Heart left ventricle (tissue), 16 donors: ENCODE results near the gene FAF1. TPM values are rescaled to one million over a fixed set of nuclear protein-coding genes. Genes with fewer than 3 reads are reported as not detected.

Experiments
- ATAC-seq, 4 donors: fragments of 200-7000 bp; cut with Tn5 transposase; one replicate each; pipeline ENCODE4 v1.9.1; 2020 to 2022; ENCODE audit warnings: moderate library complexity in 4 of 4, mild to moderate bottlenecking in 3 of 4, moderate number of reproducible peaks in 1 of 4
- DNase-seq, 5 donors: peaks; one replicate each; pipeline ENCODE4 v3.0.0-alpha.2; 2020
- H3K27ac ChIP-seq, 12 donors: fragments of 200-600 bp; sonication (generic) in 4 of 12; one replicate each; pipeline versions ENCODE4 v1.5.0 to v1.8.0; 2016 to 2022; ENCODE audit warnings: mild to moderate bottlenecking in 2 of 12
- H3K27me3 ChIP-seq, 9 donors: fragments of 200-600 bp; sonication (generic) in 2 of 9; one replicate each; pipeline versions ENCODE4 v1.5.1 to v1.8.0; 2016 to 2022; ENCODE audit warnings: mild to moderate bottlenecking in 3 of 9
- H3K36me3 ChIP-seq, 9 donors: fragments of 200-600 bp; sonication (generic) in 2 of 9; one replicate each; pipeline versions ENCODE4 v1.5.0 to v1.8.0; 2018 to 2022; ENCODE audit warnings: mild to moderate bottlenecking in 2 of 9
- H3K4me1 ChIP-seq, 12 donors: fragments of 200-600 bp; sonication (generic) in 4 of 12; one replicate each; pipeline versions ENCODE4 v1.5.0 to v1.8.0; 2016 to 2022; ENCODE audit warnings: mild to moderate bottlenecking in 3 of 12
- H3K4me3 ChIP-seq, 12 donors: fragments of 200-600 bp; sonication (generic) in 4 of 12; one replicate each; pipeline versions ENCODE4 v1.5.0 to v1.8.0; 2017 to 2022; ENCODE audit warnings: mild to moderate bottlenecking in 9 of 12, moderate library complexity in 4 of 12
- H3K9me3 ChIP-seq, 12 donors: fragments of 200-600 bp; sonication (generic) in 4 of 12; one replicate each; pipeline versions ENCODE4 v1.5.0 to v1.8.0; 2016 to 2022; ENCODE audit warnings: mild to moderate bottlenecking in 1 of 12
- POLR2A ChIP-seq, 2 donors: fragments of 450-650 bp; IDR thresholded peaks; one replicate each; pipeline ENCODE4 v1.6.1; 2017; ENCODE audit warnings: antibody characterized with exemption in 2 of 2, mild to moderate bottlenecking in 2 of 2, moderate library complexity in 2 of 2
- WGBS, 4 donors: extraction: QIAGEN DNeasy Blood & Tissue Kit in 2 of 4; methylation state at CpG; one replicate each; pipeline versions ENCODE4 v1.1.5 to v1.1.7; 2013 to 2018; 5-methylcytosine and 5-hydroxymethylcytosine counted together
- intact Hi-C, 10 donors: fragments of 100-400 bp; cut with DNase I; formaldehyde crosslinking; loops; one replicate each; pipeline versions ENCODE4 v1.11.1 to v1.14.2; 2022
- polyA plus RNA-seq, 2 donors: library from polyadenylated mRNA; stranded (reverse); fragments of 200-250 nt; gene quantifications; one replicate each; pipeline ENCODE4 v1.2.3, GENCODE V29; 2013
- total RNA-seq, 9 donors: library from RNA; depleted of rRNA in 2 of 9; stranded (reverse); fragments of >200 nt in 2 of 9; fragmentation: NEBNext Ultra II Directional in 3 of 9; extraction: Animal tissue kit (Norgen Biotek cat#: 25700) in 3 of 9; gene quantifications; one replicate each; pipeline versions ENCODE4 v1.1.0 to v1.2.4, GENCODE V29; 2016 to 2023
- TF ChIP-seq, protein P1 (sequence below), 12 donors: fragments of 200-600 bp; sonication (generic) in 4 of 12; IDR thresholded peaks; one replicate each; pipeline versions ENCODE4 v1.5.0 to v1.8.0; 2018 to 2022; ENCODE audit warnings: antibody characterized with exemption in 12 of 12, mild to moderate bottlenecking in 5 of 12
- donor health status: ischemic (EF 13 %, LVEDD 7.1; RV severe dilation, severe dysfunction).
- donor health status: healthy with polysubstance abuse.
- donor health status: DM: no; HTN: yes; CAD: no.
- donor health status: DM: no; HTN: no; CAD: no.
- donor health status: ischemic (EF 25% LVEDD 6.9; RV normal size, moderate dysfunction).
- donor health status: ischemic (EF 25% LVEDD 5.7; RV mildly dilated, moderate dysfunction).
- donor health status: healthy.
- donor health status: DM: yes; HTN: yes; CAD: no.
- donor health status: ischemic (EF 35%, LVEDD 5.7; RV mildly dilated, moderate dysfunction).
- donor health status: nonischemic (EF 11% LVEDD 7.7; RV severe dilation, severe dysfunction).
- donor health status: DM: yes; HTN: yes; CAD: no.
- donor health status: PGD.
- donor health status: ischemic (EF 29% LVEDD 5.4; RV normal size, mild dysfunction).
- donor health status: nonischemic (EF 23%, LVEDD 6.1; RV moderate dilation, normal function).

The FAF1 gene
- total and polyA plus RNA-seq, 11 donors, result 41.0 to 112 (median 81.3) TPM

DNA sequence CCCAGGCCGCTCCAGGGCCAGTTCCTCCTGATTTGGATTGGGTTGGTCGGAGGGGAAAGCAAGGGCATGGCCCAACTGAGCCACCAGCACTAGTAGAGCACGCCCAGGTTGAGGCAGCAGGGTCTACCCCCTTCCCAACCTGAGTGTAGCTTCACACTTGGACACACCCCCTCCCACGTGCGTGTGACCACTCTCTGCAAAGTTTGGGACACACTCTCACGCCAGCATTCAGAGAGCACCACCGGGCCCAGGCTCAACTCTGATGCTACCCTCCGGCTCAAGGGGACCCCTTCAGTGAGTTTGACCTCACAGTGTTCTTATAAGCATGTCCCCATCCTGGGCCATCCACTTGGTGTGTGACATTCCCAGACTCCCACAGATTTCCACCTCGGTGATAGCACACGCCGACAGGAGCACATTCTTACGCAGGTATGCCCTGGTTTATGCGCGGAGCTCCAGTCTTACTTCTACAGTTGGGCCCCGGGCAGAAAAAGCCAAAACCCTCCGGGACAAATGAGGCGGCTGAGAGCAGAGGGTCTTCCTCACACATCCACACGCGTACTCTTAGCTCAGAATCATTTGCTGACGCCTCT, 533.9 kb downstream of the FAF1 start:
- Histone ChIP-seq H3K9me3 (no peaks in the 10 kb centered on the region), H3K27me3 (peaks cover 59 to 100% (median 98%) of the 10 kb centered on the region in 9 donors), H3K36me3 (no peaks in the 10 kb centered on the region), H3K4me1 (peaks cover 0 to 61% (median 31%) of the 10 kb centered on the region in 12 donors), H3K27ac (no peak overlapping the region), H3K4me3 (no peak overlapping the region)
- ATAC-seq (no peak), DNase-seq (no peak)
- intact Hi-C loops, result no loop called here
- 8 to 15% (median 11%) methylated on average over 18 to 20 of the region's 20 CpGs for WGBS, 4 donors
- TF ChIP-seq, protein P1, sequence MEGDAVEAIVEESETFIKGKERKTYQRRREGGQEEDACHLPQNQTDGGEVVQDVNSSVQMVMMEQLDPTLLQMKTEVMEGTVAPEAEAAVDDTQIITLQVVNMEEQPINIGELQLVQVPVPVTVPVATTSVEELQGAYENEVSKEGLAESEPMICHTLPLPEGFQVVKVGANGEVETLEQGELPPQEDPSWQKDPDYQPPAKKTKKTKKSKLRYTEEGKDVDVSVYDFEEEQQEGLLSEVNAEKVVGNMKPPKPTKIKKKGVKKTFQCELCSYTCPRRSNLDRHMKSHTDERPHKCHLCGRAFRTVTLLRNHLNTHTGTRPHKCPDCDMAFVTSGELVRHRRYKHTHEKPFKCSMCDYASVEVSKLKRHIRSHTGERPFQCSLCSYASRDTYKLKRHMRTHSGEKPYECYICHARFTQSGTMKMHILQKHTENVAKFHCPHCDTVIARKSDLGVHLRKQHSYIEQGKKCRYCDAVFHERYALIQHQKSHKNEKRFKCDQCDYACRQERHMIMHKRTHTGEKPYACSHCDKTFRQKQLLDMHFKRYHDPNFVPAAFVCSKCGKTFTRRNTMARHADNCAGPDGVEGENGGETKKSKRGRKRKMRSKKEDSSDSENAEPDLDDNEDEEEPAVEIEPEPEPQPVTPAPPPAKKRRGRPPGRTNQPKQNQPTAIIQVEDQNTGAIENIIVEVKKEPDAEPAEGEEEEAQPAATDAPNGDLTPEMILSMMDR (IDR thresholded peaks at IDR 0.05), result no peak
- no peak for TF ChIP-seq POLR2A (IDR thresholded peaks at IDR 0.05)

DNA sequence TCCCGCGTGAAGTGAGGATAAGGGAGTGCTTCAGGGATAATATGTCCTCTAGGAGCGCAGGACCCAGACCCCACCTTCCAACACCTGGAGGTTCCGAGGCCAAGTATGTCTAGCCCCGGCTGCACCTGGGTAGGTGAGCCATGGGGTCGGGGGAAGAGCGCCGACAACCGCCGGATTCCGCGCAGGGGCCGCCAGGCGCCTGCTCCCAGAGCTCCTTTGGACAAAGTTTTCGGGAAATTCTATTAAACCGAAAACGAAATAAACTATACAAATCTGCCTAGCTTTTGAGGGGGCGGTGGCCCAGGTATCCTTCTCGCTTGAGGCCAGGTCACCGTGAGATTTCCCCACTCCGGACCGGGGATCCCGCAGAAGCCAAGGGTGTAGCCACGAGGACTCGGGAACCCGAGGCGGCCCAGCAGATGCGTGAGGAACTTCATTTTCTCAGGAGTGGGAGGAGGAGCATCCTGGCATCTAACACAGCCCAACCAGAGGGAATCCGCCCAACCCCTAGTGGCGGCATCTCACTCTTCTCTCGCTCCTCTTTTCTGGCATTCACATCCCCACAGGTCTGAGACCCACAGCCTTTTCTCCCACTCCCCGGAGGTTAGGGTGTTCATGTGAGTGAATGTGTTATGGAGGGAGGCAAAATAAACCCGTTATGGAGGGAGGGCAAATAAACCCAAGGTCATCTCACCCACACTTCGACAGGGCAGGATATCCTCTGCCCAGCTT, 534.5 kb downstream of the FAF1 start:
- intact Hi-C loops, result no loop called here
- Histone ChIP-seq H3K9me3 (no peaks in the 10 kb centered on the region), H3K4me3 (peak overlapping the region in 1 of 12 donors; percentile 54), H3K36me3 (no peaks in the 10 kb centered on the region), H3K27ac (no peak overlapping the region), H3K27me3 (peaks cover 65 to 100% (median 100%) of the 10 kb centered on the region in 9 donors), H3K4me1 (peaks cover 0 to 67% (median 31%) of the 10 kb centered on the region in 12 donors)
- ATAC-seq (no peak), DNase-seq (no peak)
- no peak for TF ChIP-seq POLR2A (IDR thresholded peaks at IDR 0.05)
- TF ChIP-seq, protein P1 (IDR thresholded peaks at IDR 0.05), result no peak
- 5 to 8% (median 7%) methylated on average over 31 to 34 of the region's 34 CpGs for WGBS, 4 donors

DNA sequence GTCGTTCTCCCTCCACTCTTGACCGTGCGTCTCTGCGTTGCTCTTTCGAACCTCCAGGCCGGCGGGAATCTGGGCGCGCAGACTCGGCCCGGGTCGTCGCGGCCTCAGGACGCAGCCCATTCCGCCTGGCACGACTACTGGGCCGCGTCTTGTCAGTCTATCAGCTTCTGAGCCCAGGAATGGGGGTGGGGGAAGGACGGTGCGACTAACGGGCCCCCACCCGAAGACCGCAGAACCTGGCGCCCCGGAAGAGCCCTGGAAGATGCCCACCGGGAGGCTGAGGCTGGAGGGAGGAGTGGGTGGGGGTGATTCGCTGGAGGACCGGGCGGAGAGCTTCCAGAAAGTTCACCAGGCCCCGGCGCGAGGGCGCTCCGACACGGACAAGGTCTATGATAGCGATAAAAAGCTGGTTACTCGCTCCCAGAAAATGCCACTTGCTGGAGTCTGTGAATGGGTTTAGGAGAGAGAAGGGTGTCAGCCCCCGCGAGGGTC, 535.1 kb downstream of the FAF1 start:
- WGBS, 4 donors, result 4 to 8% (median 6%) methylated on average over 32 to 40 of the region's 40 CpGs
- H3K4me1 ChIP-seq, result peaks cover 0 to 64% (median 31%) of the 10 kb centered on the region in 12 donors
- H3K36me3 ChIP-seq, result no peaks in the 10 kb centered on the region
- no peak for TF ChIP-seq POLR2A (IDR thresholded peaks at IDR 0.05)
- TF ChIP-seq, protein P1 (IDR thresholded peaks at IDR 0.05), result no peak
- H3K9me3 ChIP-seq, result no peaks in the 10 kb centered on the region
- intact Hi-C loops, result no loop called here
- ATAC-seq (no peak), DNase-seq (no peak)
- no peak overlapping the region for H3K27ac ChIP-seq
- peaks cover 63 to 100% (median 100%) of the 10 kb centered on the region in 9 donors for H3K27me3 ChIP-seq
- peak overlapping the region in 6 of 12 donors; percentile 34 to 54 (median 44) for H3K4me3 ChIP-seq
